HepG2 (cell line): ENCODE results near the gene GJA9. TPM values are rescaled to one million over a fixed set of nuclear protein-coding genes. Genes with fewer than 3 reads are reported as not detected.

Source experiments
- CREB1 ChIP-seq, 2 experiments: fragments of 450-650 bp in 1 of 2; IDR thresholded peaks; 2 replicates each; pipeline ENCODE4 v1.6.1; 2016 to 2017; ENCODE audit warnings: control low read depth in 1 of 2, mild to moderate bottlenecking in 1 of 2, missing compliant biosample characterization in 1 of 2, missing genetic modification characterization in 1 of 2
- KMT2B ChIP-seq: IDR thresholded peaks from 2 replicates; pipeline ENCODE4 v1.6.1; 2016; ENCODE audit warnings: missing genetic modification reagents, missing compliant biosample characterization
- NBN ChIP-seq: fragments of 450-650 bp; conservative IDR thresholded peaks from 2 replicates; pipeline ENCODE4 v1.6.1; 2017
- SMAD3 ChIP-seq: sonication (generic); formaldehyde crosslinking; IDR thresholded peaks from 2 replicates; pipeline ENCODE4 v1.4.0; 2020; ENCODE audit warnings: missing genetic modification reagents
- TP53 ChIP-seq: sonication (generic); formaldehyde crosslinking; conservative IDR thresholded peaks from 2 replicates; pipeline ENCODE4 v1.4.0; 2020; ENCODE audit warnings: missing genetic modification reagents
- XRCC5 ChIP-seq: fragments of 200-400 bp; formaldehyde crosslinking; optimal IDR thresholded peaks from 2 replicates; pipeline ENCODE3; 2017; ENCODE audit warnings: mild to moderate bottlenecking, low read length
- ZNF138 ChIP-seq: sonication (generic); formaldehyde crosslinking; IDR thresholded peaks from 2 replicates; pipeline ENCODE4 v1.5.0; 2020; ENCODE audit warnings: mild to moderate bottlenecking, low read depth, missing genetic modification reagents
- ZNF567 ChIP-seq: sonication (generic); formaldehyde crosslinking; IDR thresholded peaks from 2 replicates; pipeline ENCODE4 v1.8.1; 2023; ENCODE audit warnings: mild to moderate bottlenecking, missing genetic modification reagents, borderline replicate concordance
- polyA plus RNA-seq, 8 experiments: library from polyadenylated mRNA; depleted of rRNA in 3 of 8; stranded (reverse) in 7 of 8; unstranded in 1 of 8; fragments of >200 nt; fragmentation: Illumina TruSeq in 4 of 8; extraction: Trizol in 4 of 8; gene quantifications; 2 replicates each; pipeline versions ENCODE4 v1.2.1 to v1.2.3, GENCODE V29; 2011 to 2016; ENCODE audit warnings: low read depth in 4 of 8, missing spikeins in 1 of 8, mixed read lengths in 1 of 8; ENCODE audit not compliant: insufficient read depth in 1 of 8
- total RNA-seq, 5 experiments: library from RNA; depleted of rRNA; stranded (reverse); fragments of >200 nt; fragmentation: Illumina TruSeq; extraction: Trizol; gene quantifications; 2 replicates each; pipeline ENCODE4 v1.2.3, GENCODE V29; 2016; ENCODE audit warnings: low read depth in 1 of 5
- TF ChIP-seq, protein P1 (sequence below): sonication (generic); formaldehyde crosslinking; IDR thresholded peaks from 2 replicates; pipeline ENCODE4 v1.5.1; 2020; ENCODE audit warnings: mild to moderate bottlenecking, missing genetic modification reagents, moderate library complexity
- TF ChIP-seq, protein P2 (sequence below): sonication (generic); formaldehyde crosslinking; conservative IDR thresholded peaks from 2 replicates; pipeline ENCODE4 v1.4.0; 2020; ENCODE audit warnings: missing genetic modification reagents
- TF ChIP-seq, protein P3 (sequence below): sonication (generic); formaldehyde crosslinking; IDR thresholded peaks from 2 replicates; pipeline ENCODE4 v1.5.1; 2020; ENCODE audit warnings: missing genetic modification reagents, mild to moderate bottlenecking, borderline replicate concordance
- TF ChIP-seq, protein P4 (sequence below): sonication (generic); formaldehyde crosslinking; IDR thresholded peaks from 2 replicates; pipeline ENCODE4 v1.8.0; 2022; ENCODE audit warnings: mild to moderate bottlenecking, missing genetic modification reagents
- TF ChIP-seq, protein P5 (sequence below): sonication (generic); formaldehyde crosslinking; IDR thresholded peaks from 2 replicates; pipeline ENCODE4 v1.8.0; 2022; ENCODE audit warnings: mild to moderate bottlenecking, missing genetic modification reagents, moderate library complexity
- TF ChIP-seq, protein P6 (sequence below): sonication (generic); formaldehyde crosslinking; IDR thresholded peaks from 2 replicates; pipeline ENCODE4 v1.4.0; 2020; ENCODE audit warnings: missing genetic modification reagents

Gene GJA9
- total and polyA plus RNA-seq, 2 of the 13 experiments (the other 11 are each of a cell fraction or from before 2014, with no cell fraction given): 0.08 to 0.13 TPM

DNA sequence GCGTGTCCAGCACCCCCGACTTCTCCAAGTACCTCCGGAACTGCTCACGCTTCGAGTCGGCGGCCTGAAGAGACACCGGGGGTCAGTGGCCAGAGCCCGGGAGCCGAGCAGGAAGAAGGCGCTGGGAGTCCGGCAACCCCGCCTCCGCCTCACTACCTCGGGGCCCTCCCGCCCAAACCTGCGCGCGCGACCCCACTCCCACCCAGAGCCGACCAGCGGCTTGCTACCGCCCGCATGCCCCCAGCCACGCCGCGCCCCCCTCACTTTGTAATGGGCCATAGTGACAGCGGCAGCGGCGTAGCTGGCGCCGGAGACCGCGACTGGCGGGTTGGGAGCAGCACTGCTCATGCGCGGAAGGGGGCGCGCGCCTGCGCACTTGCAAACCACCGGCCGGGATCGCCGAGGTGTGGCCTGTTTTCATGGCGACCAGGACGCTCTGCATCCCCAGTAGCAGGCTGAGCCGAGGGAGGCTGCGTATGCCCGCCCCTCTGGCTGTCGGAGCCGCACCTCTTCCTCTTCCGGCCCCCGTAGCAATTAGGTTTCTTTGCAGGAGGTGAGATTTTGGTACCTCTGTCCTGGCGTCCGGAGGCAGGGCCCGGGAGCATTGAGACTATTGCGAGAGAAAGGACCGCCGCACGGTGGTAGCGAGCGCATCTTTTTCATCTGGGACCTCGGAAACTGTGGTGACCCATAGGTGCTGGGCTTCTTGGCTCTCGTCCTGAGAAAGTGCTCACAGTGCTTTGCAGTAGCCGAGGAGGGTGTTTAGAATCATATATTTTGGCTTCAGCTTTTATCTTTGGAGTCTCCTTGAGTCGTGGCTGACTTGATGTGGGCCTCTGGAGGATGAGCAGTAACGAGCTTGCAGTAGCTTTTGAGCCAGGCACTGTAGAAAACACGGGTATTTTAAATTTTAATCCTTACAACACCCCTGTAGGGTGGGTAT, 8.1 kb downstream of the GJA9 start, which contains the start of gene MYCBP (continued):
- TF ChIP-seq, protein P1, sequence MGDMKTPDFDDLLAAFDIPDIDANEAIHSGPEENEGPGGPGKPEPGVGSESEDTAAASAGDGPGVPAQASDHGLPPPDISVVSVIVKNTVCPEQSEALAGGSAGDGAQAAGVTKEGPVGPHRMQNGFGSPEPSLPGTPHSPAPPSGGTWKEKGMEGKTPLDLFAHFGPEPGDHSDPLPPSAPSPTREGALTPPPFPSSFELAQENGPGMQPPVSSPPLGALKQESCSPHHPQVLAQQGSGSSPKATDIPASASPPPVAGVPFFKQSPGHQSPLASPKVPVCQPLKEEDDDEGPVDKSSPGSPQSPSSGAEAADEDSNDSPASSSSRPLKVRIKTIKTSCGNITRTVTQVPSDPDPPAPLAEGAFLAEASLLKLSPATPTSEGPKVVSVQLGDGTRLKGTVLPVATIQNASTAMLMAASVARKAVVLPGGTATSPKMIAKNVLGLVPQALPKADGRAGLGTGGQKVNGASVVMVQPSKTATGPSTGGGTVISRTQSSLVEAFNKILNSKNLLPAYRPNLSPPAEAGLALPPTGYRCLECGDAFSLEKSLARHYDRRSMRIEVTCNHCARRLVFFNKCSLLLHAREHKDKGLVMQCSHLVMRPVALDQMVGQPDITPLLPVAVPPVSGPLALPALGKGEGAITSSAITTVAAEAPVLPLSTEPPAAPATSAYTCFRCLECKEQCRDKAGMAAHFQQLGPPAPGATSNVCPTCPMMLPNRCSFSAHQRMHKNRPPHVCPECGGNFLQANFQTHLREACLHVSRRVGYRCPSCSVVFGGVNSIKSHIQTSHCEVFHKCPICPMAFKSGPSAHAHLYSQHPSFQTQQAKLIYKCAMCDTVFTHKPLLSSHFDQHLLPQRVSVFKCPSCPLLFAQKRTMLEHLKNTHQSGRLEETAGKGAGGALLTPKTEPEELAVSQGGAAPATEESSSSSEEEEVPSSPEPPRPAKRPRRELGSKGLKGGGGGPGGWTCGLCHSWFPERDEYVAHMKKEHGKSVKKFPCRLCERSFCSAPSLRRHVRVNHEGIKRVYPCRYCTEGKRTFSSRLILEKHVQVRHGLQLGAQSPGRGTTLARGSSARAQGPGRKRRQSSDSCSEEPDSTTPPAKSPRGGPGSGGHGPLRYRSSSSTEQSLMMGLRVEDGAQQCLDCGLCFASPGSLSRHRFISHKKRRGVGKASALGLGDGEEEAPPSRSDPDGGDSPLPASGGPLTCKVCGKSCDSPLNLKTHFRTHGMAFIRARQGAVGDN (CRISPR knock-in tag): peak; percentile 87
- TF ChIP-seq NBN (no peak), CREB1 (IDR thresholded peaks at IDR 0.05) (no peak), CREB1 (CRISPR knock-in tag; IDR thresholded peaks at IDR 0.05) (peak; percentile 52; the same call in 1 of the 2 replicates), ZNF138 (CRISPR knock-in tag) (no peak), SMAD3 (peak; percentile 59; the same call in 1 of the 2 replicates), XRCC5 (peak; percentile 87), TP53 (CRISPR knock-in tag) (no peak), KMT2B (CRISPR knock-in tag) (peak; percentile 82), ZNF567 (CRISPR knock-in tag) (no peak)
- TF ChIP-seq, protein P2, sequence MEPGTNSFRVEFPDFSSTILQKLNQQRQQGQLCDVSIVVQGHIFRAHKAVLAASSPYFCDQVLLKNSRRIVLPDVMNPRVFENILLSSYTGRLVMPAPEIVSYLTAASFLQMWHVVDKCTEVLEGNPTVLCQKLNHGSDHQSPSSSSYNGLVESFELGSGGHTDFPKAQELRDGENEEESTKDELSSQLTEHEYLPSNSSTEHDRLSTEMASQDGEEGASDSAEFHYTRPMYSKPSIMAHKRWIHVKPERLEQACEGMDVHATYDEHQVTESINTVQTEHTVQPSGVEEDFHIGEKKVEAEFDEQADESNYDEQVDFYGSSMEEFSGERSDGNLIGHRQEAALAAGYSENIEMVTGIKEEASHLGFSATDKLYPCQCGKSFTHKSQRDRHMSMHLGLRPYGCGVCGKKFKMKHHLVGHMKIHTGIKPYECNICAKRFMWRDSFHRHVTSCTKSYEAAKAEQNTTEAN (CRISPR knock-in tag): peak; percentile 21; the same call in 1 of the 2 replicates
- TF ChIP-seq, protein P3, sequence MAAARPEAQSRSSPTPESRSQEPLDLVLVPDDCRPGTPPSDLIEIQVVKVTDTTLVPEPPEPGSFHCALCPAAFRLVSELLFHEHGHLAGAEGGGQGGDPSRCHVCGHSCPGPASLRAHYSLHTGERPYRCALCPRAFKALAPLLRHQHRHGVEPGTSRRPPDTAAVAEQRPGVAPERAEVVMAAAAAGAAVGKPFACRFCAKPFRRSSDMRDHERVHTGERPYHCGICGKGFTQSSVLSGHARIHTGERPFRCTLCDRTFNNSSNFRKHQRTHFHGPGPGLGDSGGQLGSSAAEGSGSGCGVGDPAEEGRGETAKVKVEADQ (CRISPR knock-in tag): peak; percentile 65; the same call in 1 of the 2 replicates
- TF ChIP-seq, protein P4, sequence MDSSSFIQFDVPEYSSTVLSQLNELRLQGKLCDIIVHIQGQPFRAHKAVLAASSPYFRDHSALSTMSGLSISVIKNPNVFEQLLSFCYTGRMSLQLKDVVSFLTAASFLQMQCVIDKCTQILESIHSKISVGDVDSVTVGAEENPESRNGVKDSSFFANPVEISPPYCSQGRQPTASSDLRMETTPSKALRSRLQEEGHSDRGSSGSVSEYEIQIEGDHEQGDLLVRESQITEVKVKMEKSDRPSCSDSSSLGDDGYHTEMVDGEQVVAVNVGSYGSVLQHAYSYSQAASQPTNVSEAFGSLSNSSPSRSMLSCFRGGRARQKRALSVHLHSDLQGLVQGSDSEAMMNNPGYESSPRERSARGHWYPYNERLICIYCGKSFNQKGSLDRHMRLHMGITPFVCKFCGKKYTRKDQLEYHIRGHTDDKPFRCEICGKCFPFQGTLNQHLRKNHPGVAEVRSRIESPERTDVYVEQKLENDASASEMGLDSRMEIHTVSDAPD (CRISPR knock-in tag): no peak
- TF ChIP-seq, protein P5, sequence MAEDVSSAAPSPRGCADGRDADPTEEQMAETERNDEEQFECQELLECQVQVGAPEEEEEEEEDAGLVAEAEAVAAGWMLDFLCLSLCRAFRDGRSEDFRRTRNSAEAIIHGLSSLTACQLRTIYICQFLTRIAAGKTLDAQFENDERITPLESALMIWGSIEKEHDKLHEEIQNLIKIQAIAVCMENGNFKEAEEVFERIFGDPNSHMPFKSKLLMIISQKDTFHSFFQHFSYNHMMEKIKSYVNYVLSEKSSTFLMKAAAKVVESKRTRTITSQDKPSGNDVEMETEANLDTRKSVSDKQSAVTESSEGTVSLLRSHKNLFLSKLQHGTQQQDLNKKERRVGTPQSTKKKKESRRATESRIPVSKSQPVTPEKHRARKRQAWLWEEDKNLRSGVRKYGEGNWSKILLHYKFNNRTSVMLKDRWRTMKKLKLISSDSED (CRISPR knock-in tag): no peak
- TF ChIP-seq, protein P6, sequence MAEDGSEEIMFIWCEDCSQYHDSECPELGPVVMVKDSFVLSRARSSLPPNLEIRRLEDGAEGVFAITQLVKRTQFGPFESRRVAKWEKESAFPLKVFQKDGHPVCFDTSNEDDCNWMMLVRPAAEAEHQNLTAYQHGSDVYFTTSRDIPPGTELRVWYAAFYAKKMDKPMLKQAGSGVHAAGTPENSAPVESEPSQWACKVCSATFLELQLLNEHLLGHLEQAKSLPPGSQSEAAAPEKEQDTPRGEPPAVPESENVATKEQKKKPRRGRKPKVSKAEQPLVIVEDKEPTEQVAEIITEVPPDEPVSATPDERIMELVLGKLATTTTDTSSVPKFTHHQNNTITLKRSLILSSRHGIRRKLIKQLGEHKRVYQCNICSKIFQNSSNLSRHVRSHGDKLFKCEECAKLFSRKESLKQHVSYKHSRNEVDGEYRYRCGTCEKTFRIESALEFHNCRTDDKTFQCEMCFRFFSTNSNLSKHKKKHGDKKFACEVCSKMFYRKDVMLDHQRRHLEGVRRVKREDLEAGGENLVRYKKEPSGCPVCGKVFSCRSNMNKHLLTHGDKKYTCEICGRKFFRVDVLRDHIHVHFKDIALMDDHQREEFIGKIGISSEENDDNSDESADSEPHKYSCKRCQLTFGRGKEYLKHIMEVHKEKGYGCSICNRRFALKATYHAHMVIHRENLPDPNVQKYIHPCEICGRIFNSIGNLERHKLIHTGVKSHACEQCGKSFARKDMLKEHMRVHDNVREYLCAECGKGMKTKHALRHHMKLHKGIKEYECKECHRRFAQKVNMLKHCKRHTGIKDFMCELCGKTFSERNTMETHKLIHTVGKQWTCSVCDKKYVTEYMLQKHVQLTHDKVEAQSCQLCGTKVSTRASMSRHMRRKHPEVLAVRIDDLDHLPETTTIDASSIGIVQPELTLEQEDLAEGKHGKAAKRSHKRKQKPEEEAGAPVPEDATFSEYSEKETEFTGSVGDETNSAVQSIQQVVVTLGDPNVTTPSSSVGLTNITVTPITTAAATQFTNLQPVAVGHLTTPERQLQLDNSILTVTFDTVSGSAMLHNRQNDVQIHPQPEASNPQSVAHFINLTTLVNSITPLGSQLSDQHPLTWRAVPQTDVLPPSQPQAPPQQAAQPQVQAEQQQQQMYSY (CRISPR knock-in tag): no peak
